ENCODE results near the gene STX8. TPM values are rescaled to one million over a fixed set of nuclear protein-coding genes. Genes with fewer than 3 reads are reported as not detected.

The STX8 gene
- polyA plus RNA-seq, 5 donors: 52.5 to 68.2 (median 60.0) TPM

DNA sequence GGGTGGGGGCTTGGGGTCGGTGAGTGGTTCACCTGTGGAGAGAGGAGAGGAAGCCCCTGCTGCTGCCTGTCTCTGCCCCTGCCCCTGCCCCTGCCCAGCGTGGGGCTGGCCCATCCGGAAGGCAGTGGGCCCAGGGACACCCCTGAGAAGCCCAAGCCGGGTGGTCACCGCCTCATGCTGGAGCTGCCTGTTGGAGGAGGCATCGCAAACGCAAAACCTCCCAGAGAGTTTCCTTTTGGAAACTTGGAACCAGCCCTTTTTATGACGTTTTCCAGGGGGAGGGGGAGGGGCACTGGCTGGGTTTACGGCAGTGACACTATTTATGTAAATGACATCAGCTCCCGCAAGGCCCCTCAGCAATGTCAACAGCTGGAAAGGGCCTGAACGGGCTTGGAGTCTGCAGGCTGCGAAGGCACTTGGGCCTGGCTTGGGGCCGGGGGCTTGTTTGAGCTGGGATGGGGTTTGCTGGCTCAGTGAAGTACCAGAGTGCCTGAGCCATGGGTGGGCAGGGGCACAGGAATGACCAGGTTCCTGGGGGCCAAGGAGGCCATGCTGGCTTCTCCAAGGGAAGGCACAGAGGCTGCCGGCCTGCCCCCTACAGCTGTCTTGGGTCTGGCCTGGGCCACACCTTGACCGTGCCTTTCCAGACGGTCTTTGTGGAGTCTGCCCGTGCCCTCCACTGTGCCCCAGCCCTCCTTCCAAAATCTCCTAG is 334.8 kb downstream of the STX8 start:
- peak; percentile 85 to 92 for DNase-seq

DNA sequence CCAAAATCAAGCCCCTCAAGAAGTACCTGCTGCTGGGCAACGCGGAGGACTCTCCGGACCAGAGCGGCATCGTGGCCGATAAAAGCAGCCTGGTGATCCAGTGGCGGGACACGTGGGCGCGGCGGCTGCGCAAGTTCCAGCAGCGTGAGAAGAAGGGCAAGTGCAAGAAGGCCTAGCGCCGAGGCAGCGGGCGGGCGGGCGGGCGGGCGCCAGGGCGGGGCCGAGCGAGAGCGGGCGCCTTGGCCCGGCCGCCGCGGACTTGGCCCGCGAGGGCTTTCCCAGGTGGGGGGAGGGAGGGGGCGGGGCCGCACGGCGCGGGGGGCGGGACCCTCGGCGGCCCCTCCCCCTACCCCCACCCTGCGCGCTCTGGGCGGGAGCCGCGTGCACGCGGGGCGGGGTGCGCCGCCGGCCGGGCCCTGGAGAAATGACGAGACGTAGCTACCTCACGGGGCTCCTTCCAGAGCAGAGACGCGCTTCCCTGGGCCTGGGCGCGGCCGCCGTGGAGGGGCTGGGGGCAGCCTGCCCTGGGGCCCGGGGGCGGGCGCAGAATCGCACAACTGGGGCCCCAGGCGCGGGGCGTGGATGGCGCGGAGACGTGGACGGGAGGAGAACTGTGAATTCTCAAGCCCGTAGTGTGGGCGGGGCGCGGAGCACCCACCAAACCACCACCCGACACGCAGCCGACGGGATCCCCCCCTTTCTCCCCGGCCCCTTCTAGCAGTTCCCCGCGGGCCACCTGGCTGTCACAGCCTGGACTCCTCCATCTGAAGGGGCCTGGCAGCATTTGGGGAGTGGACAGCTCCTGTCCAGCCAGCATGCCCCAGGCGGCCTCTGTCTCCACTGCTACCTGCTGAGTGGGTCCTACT is 335.6 kb downstream of the STX8 start:
- DNase-seq: peak; percentile 42 to 52

DNA sequence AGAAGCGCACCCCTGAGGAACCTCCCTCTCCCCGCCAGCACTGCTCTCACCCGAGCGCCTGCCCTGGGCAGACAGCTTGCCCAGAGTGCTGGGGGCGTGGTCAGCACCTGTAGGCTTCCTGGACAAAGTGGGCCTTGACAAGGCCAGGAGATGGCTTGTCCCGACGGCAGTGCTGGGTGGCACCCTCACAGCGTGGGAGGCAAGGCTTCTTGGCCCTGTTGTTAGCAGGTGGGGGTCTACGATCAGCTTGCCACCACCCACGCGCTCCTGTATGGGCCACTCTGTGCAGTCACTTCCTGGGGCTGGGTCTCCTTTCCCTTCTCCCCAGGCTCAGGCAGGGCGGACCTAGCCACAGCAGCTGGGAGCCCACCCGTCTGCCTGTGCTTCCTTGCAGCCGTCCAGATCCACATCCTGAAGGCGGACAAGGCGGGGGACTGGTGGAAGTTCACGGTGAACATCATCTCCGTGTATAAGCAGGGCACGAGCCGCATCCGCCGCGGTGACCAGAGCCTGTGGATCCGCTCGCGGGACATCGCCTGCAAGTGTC is 336.3 kb downstream of the STX8 start:
- no peak for DNase-seq

DNA sequence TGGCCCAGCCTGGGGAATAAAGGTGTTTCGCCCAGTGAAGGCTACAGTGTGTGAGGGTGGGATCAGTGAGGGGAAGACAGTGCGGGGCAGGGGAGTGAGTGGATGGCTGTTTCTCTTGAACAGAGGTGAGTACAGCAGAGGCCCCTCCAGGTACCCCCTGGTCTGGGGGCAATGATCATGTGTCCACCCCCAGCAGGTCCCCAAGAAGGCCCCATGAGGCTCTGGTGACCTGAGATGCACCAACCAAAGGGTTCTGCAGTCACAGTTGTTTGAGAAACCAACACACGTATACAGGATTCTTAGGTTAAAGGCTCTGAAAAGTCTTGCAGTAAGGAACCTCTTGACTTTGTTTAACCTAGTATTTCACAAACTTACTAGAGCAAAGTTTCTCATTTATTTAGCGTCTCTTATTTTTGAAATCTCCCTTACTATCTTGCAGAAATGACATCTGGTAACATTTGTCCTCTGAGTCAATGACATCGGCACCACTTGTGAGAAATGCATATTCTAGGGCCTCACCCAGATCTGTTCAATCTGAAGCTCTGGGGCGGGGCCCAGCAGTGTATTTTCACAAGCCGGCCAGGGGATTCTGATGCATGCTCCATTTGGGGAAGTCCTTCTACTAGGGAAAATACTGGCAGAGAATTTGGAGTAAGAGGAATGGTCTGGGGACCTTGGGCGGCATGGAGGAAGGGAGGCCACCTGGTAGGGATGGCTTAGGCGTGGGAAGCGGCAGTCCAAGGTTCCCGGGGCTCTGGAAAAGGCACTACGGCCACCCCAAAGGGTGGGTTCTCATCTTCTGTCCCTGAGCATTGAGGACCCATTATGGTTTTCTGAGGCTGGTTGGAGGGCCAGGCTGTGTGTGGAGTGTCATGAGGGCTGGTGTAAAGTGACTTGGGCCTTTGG is 337.0 kb downstream of the STX8 start:
- DNase-seq: no peak

DNA sequence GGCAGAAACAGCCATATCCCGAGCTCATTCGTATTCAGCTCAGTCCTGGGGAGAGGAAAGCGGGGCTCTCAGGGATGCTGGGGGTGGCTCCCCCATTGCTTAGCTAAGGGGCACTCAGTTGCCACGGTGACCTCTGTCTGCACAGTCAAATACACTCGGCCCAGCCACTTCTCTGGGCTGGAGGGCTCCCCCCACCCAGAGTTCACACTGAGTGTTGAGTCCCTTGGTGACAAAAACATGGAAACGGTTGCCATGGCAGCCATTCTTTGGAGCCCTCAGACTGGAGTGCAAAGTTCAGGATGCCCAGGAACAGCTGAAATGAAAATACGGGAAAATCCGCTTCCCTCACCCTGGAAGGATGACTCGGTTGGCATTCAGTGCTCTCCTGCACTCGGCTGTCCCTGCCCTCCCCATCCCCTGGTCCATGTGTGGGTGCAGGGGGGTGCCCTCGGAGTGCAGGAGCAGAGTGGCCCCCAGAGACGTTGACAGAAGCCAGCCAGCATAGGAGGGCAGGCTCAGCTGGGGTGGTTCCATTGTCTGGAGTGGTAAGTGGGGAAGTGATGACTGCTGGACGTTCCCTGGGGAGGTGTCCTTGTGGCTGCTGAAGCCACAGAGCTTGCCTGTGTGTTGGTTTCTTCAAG is 337.8 kb downstream of the STX8 start:
- DNase-seq: no peak

DNA sequence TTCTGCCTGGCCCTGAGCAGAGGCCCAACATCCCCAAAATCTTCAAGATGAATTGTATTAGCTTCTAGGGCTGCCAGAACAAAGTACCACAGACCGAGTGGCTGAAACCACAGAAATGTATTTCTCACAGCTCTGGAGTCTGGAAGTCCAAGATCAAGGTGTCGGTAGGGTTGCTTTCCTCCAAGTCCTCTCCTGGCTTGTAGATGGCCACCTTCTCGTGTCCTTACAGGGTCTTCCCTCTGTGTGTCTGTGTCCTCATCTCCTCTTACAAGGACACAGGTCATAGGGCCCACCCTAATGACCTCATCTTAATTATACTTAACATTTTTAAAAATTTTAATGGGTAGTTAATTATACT is 338.6 kb downstream of the STX8 start:
- DNase-seq: no peak

DNA sequence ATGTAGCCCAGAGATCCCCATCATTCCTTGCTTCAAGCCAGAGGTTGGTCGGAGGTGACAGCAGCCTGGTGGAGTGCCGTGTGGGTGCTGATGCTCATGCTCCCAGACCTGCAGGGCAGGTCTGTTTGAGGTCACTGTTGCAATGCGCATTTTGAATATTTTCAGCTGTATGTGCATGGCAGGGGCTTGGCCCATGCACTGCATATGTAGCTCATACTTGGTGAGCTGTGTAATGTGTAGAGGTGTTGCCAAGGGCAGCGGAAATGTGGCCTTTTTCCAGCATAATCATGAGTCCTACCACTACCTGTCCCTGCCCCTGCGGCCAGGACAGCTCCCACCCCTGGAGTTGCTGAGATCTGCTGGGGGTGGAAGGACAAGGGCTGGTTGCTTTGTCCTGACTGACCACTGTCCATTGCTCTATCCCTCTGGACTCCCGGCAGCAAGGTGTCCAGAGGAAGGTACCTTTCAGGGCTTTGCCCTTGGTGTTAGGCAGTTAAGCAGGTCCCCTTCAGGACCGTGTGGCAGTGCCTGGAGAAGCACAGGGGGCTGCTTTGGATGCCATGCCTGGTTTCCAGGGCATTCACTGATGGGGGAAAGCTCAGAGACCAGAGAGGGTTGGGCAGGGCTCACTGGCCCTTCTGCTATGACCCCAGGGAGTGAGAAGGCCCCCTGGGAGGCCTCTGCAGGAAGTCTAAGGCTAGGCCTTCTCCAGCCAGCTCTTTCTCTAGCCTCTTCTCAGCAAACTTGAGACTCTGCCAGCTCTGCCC is 339.2 kb downstream of the STX8 start:
- no peak for DNase-seq

DNA sequence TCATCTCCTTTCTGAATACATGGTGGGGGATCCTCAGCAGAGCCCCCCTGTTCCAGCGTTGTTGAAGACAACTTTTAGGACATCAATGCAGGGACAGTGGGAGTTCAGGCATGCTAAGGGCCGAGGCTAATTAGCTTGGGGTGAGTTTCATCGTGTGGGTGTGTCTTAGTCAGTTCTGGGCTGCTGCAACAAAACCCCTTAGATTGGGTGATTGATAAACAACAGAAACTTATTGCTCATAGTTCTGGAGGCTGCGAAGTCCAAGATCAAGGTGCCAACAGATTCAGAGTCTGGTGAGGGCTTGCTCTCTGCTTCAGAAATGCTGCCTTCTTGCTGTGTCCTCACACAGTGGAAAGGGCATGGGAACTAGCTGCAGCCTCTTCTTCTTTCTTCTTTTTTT is 340.3 kb downstream of the STX8 start:
- DNase-seq: no peak

DNA sequence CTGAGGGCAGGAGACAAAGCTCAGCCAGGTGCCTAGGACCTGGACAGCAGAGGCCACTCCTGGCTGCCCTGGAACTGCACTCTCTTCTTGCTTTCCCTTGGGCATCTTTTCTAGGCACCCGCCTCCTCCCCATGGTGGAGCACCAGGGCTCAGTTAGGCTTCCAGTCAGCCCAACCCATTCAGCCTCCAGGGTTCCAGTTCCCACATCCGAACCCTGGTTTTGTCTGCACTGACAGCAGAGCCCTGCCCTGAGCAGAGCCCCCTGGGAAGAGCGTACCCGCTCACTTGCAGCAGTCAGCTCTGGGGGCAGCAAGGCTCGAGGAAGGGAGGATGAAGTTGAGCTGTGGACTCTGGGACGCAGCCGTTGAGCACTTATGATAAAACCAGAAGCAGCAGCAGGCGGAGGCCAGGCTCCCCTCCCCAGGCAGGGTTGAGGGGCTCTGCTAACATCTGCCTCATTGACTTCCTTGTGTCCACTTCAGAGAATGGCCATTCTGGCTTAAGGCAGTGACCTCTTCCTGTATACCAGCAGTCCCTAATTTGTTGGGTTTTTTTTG is 341.2 kb downstream of the STX8 start:
- no peak for DNase-seq

DNA sequence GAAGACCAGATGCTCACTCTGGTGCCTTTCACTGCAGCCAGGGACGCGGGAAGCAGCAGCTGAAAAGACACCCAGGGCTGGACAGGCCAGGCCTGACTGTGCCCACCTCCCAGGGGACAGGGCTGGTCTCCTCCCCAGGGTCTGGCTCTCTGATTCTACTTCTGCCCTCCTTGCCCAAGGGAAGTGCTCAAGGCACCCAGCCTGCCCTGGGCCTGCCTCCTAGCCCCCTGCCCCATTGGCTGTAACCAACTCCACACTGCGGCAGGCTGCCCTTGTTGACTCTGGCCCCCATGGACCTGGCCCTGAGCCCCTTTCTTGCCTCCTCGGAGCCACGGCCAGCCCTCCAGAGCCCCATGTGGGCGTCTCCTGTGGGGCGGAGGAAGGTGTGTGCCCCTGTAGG is 341.9 kb downstream of the STX8 start:
- no peak for DNase-seq

DNA sequence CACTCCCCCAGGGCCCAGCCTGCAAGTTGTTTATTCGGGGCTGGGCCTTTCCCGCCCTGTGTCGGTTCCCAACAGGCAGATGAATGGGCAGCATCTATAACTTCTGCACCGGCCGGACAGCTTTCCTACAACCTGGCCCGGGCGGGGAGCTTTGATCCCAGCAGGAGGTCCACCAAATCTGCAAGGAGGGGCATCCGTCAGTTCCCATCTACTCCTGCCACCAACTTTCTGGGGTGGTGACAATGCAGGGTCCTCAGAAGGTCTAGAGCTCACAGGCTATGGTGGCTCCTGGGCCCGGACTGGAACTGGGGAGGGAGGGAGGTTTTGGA is 342.4 kb downstream of the STX8 start:
- DNase-seq: no peak

DNA sequence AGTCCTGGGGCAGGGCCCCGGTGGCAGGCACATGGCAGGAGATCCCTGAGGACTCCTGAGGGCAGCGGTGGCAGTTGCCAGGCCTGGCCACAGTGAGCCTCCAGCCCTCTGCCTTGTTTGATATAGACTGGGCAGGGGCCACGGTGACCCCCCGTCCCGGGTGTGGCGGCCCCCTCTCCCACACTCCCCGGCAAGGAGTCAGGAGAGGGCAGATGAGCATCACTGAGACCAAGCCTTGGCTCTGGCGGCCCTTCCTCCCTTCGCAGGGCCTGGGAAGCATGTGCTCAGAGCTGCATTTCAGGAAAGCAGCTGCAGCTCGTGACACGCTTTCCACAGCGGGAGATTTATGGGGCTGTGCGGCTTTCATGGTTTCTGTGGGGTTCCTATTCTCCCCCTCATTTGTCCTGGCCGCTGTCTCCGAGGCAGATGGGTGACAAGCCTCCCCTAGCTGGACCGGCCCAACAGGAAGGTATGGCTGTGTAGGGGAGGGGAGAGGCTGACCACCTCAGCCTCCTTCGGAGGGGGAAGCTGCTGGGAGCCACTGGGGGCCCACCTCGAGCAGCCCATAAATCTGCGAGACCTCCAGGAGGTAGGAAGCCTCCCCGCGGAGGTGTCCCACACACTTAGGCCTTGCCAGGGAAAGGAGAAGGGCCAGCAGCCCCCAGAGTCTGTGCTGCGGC is 342.9 kb downstream of the STX8 start:
- no peak for DNase-seq

DNA sequence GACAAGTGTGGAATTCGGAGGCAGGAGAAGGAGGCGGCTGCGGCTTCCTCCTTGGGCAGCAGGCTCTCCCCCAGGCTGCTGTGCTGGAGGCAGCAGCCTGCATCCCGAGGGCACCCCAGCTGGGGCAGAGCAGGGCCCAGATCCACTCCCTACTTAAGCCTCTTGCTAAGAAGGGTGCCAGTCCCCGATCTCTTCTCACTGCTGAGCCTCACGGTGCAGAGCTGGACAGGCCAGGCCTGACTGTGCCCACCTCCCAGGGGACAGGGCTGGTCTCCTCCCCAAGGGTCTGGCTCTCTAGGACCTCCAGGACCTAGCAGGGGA is 343.5 kb downstream of the STX8 start:
- DNase-seq: no peak

DNA sequence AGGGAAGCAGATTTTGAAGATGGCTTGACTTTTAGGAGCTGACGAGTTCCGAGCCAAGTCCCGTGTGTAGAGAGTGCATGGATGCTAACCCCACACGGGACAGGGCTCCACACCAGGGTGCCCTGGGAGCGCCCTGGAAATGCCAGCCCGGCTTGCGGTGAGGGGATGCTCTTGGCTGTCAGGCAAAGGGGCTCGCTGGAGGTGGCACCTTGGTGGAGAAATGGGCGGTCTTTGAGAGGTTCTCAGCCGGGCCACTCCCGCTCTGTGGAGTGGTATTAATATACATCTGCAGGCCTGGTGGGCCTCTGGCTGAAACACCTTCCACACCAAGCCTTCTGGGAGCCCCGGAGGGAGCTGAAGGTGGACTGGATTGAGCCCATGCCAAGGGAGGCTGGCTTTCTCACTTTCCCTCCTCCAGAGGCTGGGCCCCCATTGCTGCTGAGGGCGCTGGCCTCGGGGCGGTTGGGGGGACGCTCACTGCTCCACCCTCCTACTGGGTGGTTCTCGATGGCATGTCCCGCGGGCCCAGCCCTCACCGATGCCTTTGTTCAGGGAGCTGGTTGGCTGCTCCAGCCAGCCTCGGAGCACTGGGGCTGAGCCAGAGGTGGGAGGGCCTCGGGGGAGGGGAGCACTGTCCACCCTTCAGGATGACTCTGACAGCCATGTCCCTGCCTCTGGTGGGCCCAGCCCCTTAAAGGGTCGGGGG is 344.0 kb downstream of the STX8 start:
- DNase-seq: no peak

DNA sequence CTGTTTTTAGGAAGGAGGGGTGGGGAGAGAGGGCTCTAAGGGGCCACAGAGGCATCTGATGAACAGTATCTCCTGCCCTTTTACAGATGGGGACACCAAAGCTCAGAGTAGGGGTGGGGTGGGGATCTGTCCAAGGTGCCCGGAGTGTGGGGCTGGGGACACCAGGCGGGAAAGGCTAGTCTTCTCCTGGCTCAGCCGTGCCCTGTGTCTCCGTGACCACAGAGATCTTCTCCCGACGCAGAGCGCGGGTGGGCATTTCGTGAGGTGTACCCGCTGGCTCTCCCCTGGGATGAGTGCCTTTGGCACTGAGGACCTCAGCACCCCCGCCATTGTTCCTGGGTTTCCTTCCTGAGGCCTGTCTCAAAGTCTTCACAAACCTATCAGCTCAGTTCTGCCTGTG is 344.8 kb downstream of the STX8 start:
- no peak for DNase-seq

DNA sequence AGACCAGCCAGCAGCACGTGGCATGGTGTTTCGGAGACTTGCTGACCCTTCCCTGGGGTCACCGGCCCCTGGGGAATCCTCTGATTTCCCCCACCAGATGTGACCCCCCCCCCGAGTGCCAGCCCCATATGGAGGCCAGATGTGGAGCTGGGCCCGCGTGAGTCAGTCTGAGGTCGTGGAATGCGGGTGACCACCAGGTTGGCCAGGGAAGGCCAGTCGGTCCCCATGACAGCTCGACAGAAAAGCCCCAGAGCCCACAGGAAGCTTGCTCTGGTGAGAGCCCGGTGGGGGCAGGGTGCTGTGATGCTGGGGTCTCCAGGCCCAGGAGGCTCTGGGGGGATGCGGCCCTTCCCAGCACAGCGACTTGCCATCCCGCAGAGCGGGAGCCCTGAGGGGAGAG is 345.3 kb downstream of the STX8 start:
- DNase-seq: no peak

DNA sequence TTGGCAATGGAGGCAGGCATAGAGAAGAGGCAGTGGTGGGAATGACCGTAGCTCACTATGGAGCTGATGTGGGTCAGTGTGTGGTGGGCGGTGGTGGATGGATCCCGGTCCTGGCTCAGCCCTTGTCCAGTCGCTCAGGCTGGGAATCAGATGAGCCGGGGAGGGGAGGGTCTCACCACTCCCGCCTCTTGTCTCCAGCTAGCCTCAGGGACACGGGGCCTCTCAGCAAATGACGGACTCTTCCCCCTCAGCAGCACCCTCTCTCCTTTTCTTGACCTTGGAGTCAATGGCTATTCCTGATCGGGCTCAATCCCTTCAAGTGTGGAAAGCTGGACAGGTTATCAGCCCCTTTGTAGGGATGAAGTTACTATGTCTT is 345.8 kb downstream of the STX8 start:
- no peak for DNase-seq

DNA sequence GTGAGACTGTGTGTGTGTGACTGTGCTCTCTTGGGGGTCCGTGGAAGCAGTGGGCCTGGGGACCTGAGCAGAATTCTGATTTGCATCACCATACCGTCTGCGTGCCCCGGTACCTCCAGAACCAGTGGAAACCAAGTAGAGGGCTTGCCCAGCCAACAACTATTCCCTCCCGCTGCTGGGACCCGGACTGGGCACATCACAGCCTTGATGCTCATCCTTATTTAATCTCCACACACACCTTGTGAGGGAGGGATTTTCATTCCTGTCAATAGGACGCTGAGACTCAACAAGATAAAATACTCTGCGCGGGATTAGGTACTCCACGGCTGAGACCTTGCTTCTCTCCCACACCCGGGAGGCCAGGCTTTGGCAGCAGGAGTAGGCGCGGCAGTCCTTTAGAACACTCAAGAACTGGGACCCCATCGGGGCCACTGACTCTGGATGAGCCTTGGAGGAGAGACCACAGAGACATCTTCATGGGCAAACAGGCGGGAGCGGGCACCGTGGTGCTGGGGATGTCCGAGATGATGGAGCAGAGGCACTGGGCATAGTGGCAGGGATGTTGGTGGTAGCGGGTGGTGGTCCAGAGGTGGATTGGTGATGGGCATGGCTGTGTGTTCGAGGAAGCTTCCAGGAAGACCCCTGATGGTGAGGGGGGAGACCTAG is 346.3 kb downstream of the STX8 start:
- no peak for DNase-seq
